ENCODE measurements around the gene MYRIP.

MYRIP gene

GRCh38 chr3:40291471-40291870 is 482.1 kb downstream of the MYRIP start:
- no peak for TF ChIP-seq EZH2phosphoT487 (conservative IDR thresholded peaks at IDR 0.05; ENCODE audit: low read length)
- TF ChIP-seq, protein P1, sequence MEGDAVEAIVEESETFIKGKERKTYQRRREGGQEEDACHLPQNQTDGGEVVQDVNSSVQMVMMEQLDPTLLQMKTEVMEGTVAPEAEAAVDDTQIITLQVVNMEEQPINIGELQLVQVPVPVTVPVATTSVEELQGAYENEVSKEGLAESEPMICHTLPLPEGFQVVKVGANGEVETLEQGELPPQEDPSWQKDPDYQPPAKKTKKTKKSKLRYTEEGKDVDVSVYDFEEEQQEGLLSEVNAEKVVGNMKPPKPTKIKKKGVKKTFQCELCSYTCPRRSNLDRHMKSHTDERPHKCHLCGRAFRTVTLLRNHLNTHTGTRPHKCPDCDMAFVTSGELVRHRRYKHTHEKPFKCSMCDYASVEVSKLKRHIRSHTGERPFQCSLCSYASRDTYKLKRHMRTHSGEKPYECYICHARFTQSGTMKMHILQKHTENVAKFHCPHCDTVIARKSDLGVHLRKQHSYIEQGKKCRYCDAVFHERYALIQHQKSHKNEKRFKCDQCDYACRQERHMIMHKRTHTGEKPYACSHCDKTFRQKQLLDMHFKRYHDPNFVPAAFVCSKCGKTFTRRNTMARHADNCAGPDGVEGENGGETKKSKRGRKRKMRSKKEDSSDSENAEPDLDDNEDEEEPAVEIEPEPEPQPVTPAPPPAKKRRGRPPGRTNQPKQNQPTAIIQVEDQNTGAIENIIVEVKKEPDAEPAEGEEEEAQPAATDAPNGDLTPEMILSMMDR (IDR thresholded peaks at IDR 0.05; ENCODE audit: insufficient read depth, low read length, poor library complexity, severe bottlenecking) = no peak
- no peaks in the 10 kb centered on the region for H3F3A ChIP-seq (ENCODE audit: insufficient read depth)
- no peaks in the 10 kb centered on the region for H3K9me2 ChIP-seq (replicated peaks; ENCODE audit: insufficient read depth, low read length)
- no peak overlapping the region for H2AFZ ChIP-seq (ENCODE audit: low read depth, low read length, severe bottlenecking)
- no peaks in the 10 kb centered on the region for H4K20me1 ChIP-seq (ENCODE audit: low read depth, low read length)
- H3K79me2 ChIP-seq (ENCODE audit: insufficient read depth, low read length) = no peaks in the 10 kb centered on the region
- no peak overlapping the region for H3K27ac ChIP-seq (ENCODE audit: low read depth, low read length)
- H3K27me3 ChIP-seq (ENCODE audit: low read length) = no peaks in the 10 kb centered on the region
- no peak overlapping the region for H3K4me3 ChIP-seq (ENCODE audit: insufficient read depth, low read length, poor library complexity, severe bottlenecking)
- no peak overlapping the region for H3K4me2 ChIP-seq (ENCODE audit: low read depth, low read length, poor library complexity, severe bottlenecking)
- H3K9me3 ChIP-seq (ENCODE audit: insufficient read depth, low read length) = peaks cover 18% of the 10 kb centered on the region; the same call in 1 of the 2 replicates
- no peaks in the 10 kb centered on the region for H3K36me3 ChIP-seq (ENCODE audit: low read length)
- H3K9ac ChIP-seq (ENCODE audit: low read length) = no peak overlapping the region

DNA sequence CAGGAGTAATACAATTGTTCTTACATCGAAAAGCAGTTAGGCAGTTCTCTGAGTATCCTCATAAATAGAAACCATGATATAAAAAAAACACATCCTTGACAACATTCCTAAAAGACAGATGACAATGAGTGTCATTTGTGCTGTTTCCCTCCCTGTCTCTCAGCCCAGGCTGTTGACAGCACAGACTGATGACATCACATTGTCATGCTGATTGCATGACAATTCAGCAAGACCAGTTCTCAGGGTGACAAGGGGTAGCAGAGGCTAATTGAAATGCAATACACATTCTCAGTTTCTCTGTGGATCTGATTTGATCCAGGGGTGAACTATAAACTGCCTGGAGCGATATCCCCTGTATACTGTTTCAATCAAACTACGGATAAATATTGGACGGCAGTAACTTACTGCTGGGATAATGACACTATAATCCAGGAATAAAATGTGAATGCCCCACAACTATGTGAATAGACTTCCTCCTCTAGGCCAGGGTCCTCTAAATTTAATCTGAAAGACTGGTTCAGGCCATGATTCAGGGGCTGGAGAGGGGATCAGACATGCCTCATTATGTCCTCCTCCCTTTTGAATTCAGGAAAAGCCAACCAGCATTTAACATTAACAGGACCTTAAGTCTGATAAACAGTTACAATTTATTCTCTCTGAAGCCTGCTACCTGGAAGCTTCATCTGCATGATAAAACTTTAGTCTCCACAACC is 483.4 kb downstream of the MYRIP start:
- no peak overlapping the region for H2AFZ ChIP-seq (ENCODE audit: low read depth, low read length, severe bottlenecking)
- H3F3A ChIP-seq (ENCODE audit: insufficient read depth) = no peaks in the 10 kb centered on the region
- H3K4me2 ChIP-seq (ENCODE audit: low read depth, low read length, poor library complexity, severe bottlenecking) = no peak overlapping the region
- no peaks in the 10 kb centered on the region for H3K27me3 ChIP-seq (ENCODE audit: low read length)
- no peak for TF ChIP-seq EZH2phosphoT487 (conservative IDR thresholded peaks at IDR 0.05; ENCODE audit: low read length)
- TF ChIP-seq, protein P1 (IDR thresholded peaks at IDR 0.05; ENCODE audit: insufficient read depth, low read length, poor library complexity, severe bottlenecking) = no peak
- no peaks in the 10 kb centered on the region for H4K20me1 ChIP-seq (ENCODE audit: low read depth, low read length)
- H3K79me2 ChIP-seq (ENCODE audit: insufficient read depth, low read length) = no peaks in the 10 kb centered on the region
- H3K36me3 ChIP-seq (ENCODE audit: low read length) = no peaks in the 10 kb centered on the region
- no peak overlapping the region for H3K4me3 ChIP-seq (ENCODE audit: insufficient read depth, low read length, poor library complexity, severe bottlenecking)
- H3K27ac ChIP-seq (ENCODE audit: low read depth, low read length) = no peak overlapping the region
- H3K9ac ChIP-seq (ENCODE audit: low read length) = no peak overlapping the region
- peaks cover 18% of the 10 kb centered on the region; the same call in 1 of the 2 replicates for H3K9me3 ChIP-seq (ENCODE audit: insufficient read depth, low read length)
- no peaks in the 10 kb centered on the region for H3K9me2 ChIP-seq (replicated peaks; ENCODE audit: insufficient read depth, low read length)

GRCh38 chr3:40294434-40294833 is 485.0 kb downstream of the MYRIP start:
- Histone ChIP-seq H3K4me3 (ENCODE audit: insufficient read depth, low read length, poor library complexity, severe bottlenecking) (no peak overlapping the region), H3F3A (ENCODE audit: insufficient read depth) (no peaks in the 10 kb centered on the region), H3K4me2 (ENCODE audit: low read depth, low read length, poor library complexity, severe bottlenecking) (no peak overlapping the region), H3K9me3 (ENCODE audit: insufficient read depth, low read length) (peaks cover 18% of the 10 kb centered on the region; the same call in 1 of the 2 replicates), H3K9ac (ENCODE audit: low read length) (no peak overlapping the region), H3K9me2 (replicated peaks; ENCODE audit: insufficient read depth, low read length) (no peaks in the 10 kb centered on the region), H3K36me3 (ENCODE audit: low read length) (no peaks in the 10 kb centered on the region), H3K27me3 (ENCODE audit: low read length) (no peaks in the 10 kb centered on the region), H3K27ac (ENCODE audit: low read depth, low read length) (no peak overlapping the region), H4K20me1 (ENCODE audit: low read depth, low read length) (no peaks in the 10 kb centered on the region), H2AFZ (ENCODE audit: low read depth, low read length, severe bottlenecking) (no peak overlapping the region), H3K79me2 (ENCODE audit: insufficient read depth, low read length) (no peaks in the 10 kb centered on the region)
- TF ChIP-seq EZH2phosphoT487 (conservative IDR thresholded peaks at IDR 0.05; ENCODE audit: low read length) = no peak
- TF ChIP-seq, protein P1 (IDR thresholded peaks at IDR 0.05; ENCODE audit: insufficient read depth, low read length, poor library complexity, severe bottlenecking) = no peak

Data from SU-DHL-6 (cell line).